PC-9 (cell line): ENCODE data around the gene ITPR3. TPM values are rescaled to one million over a fixed set of nuclear protein-coding genes. Genes with fewer than 3 reads are reported as not detected.

Experiments
- BruUV-seq: library from RNA; stranded (reverse); fragments of 400-500 nt; replicated peaks from 2 replicates; lab custom pipeline; 2021; lab: Mats Ljungman, UMichigan
- CTCF ChIA-PET: fragments of 300-600 bp; sonication (Branson Sonifier 250); formaldehyde crosslinking; loops from one replicate; lab custom pipeline; 2022; ENCODE audit warnings: antibody characterized with exemption; lab: Charles Lee
- POLR2A ChIA-PET: fragments of 300-600 bp; sonication (Branson Sonifier 250); formaldehyde crosslinking; loops from one replicate; lab custom pipeline; 2022; ENCODE audit warnings: antibody characterized with exemption; ENCODE audit not compliant: unreplicated experiment; lab: Charles Lee
- DNase-seq, 2 experiments: peaks; one replicate each; pipeline versions ENCODE4 v3.0.0 to v3.0.0-alpha.2; 2015 to 2022; ENCODE audit warnings: mixed read lengths in 1 of 2
- H2AFZ ChIP-seq: fragments of 200-600 bp; sonication (generic); 2 replicates; pipeline ENCODE4 v1.8.1; 2017; ENCODE audit warnings: antibody characterized with exemption
- H3F3A ChIP-seq: fragments of 200-600 bp; sonication (generic); 2 replicates; pipeline ENCODE4 v1.8.1; 2017; ENCODE audit warnings: antibody characterized with exemption, mild to moderate bottlenecking, low read depth; ENCODE audit not compliant: insufficient read depth
- H3K27ac ChIP-seq: fragments of 200-600 bp; sonication (generic); 2 replicates; pipeline ENCODE4 v1.6.1; 2016; ENCODE audit warnings: mixed run types
- H3K27me3 ChIP-seq: fragments of 200-600 bp; sonication (generic); 2 replicates; pipeline ENCODE4 v1.6.1; 2016; ENCODE audit warnings: low read depth, mixed run types; ENCODE audit not compliant: insufficient read depth
- H3K36me3 ChIP-seq: fragments of 200-600 bp; sonication (generic); 2 replicates; pipeline ENCODE4 v1.6.1; 2016; ENCODE audit warnings: low read depth, mixed run types
- H3K4me1 ChIP-seq: fragments of 200-600 bp; sonication (generic); replicated peaks from 2 replicates; pipeline ENCODE4 v1.6.1; 2016; ENCODE audit warnings: mixed run types; ENCODE audit not compliant: insufficient read depth
- H3K4me2 ChIP-seq: fragments of 200-600 bp; sonication (generic); 2 replicates; pipeline ENCODE4 v1.6.1; 2017; ENCODE audit warnings: mixed run types
- H3K4me3 ChIP-seq: fragments of 200-600 bp; sonication (generic); 2 replicates; pipeline ENCODE4 v1.6.1; 2016; ENCODE audit warnings: mixed run types
- H3K79me2 ChIP-seq: fragments of 200-600 bp; sonication (generic); 2 replicates; pipeline ENCODE4 v1.6.1; 2017; ENCODE audit warnings: low read depth, mixed run types
- H3K9me2 ChIP-seq: fragments of 200-600 bp; sonication (generic); 2 replicates; pipeline ENCODE4 v1.8.1; 2017; ENCODE audit warnings: mild to moderate bottlenecking; ENCODE audit not compliant: insufficient read depth
- H3K9me3 ChIP-seq: fragments of 200-600 bp; sonication (generic); 2 replicates; pipeline ENCODE4 v1.8.1; 2016; ENCODE audit warnings: low read depth; ENCODE audit not compliant: insufficient read depth
- H4K20me1 ChIP-seq: fragments of 200-600 bp; sonication (generic); 2 replicates; pipeline ENCODE4 v1.8.1; 2017; ENCODE audit not compliant: insufficient read depth
- EZH2 ChIP-seq: fragments of 200-600 bp; sonication (generic); IDR thresholded peaks from 2 replicates; pipeline ENCODE4 v1.8.0; 2017; ENCODE audit warnings: antibody characterized with exemption, low read depth
- intact Hi-C: fragments of 100-400 bp; cut with micrococcal nuclease; formaldehyde crosslinking; loops from one replicate; pipeline ENCODE4 v1.10.0; 2022; ENCODE audit not compliant: unreplicated experiment
- total RNA-seq: library from RNA; stranded (reverse); gene quantifications from 2 replicates; pipeline ENCODE4 v1.2.3, GENCODE V29; 2021
- TF ChIP-seq, protein P1 (sequence below): fragments of 200-600 bp; sonication (generic); conservative IDR thresholded peaks from 2 replicates; pipeline ENCODE4 v1.6.1; 2017; ENCODE audit warnings: mixed run types, antibody characterized with exemption, mild to moderate bottlenecking, moderate library complexity

The ITPR3 gene
- total RNA-seq, 1 experiment from 2014 or later = 86.9 TPM

DNA sequence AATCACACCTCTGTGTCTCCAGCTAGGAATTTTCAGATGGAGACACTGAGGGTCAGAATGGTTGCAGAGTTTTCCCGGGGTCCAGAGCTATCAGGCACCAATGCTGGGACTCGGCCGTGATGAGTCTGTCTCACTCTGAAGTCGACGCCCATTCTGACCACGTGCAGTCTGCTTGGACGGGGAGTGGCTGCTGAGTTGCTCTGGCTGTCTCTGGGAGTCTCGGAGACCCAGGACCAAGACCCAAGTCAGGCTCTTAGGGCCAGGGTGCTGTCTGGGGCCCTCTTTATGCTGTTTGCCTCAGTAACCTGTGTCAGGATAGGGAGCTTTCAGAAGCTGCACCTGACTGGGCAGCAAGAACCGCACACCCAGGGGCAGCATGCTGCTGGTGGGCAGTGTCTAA lies 121.0 kb downstream of the ITPR3 start:
- Histone ChIP-seq H3K27ac (no peak overlapping the region), H3K9me2 (no peaks in the 10 kb centered on the region), H3K4me1 (peaks cover 47% of the 10 kb centered on the region), H3K79me2 (no peaks in the 10 kb centered on the region), H3K4me3 (no peak overlapping the region), H3K27me3 (no peaks in the 10 kb centered on the region), H3K9me3 (no peaks in the 10 kb centered on the region), H2AFZ (no peak overlapping the region), H4K20me1 (no peaks in the 10 kb centered on the region), H3F3A (peaks cover 20% of the 10 kb centered on the region; the same call in 1 of the 2 replicates), H3K36me3 (no peaks in the 10 kb centered on the region), H3K4me2 (no peak overlapping the region)
- intact Hi-C loops = no loop called here
- BruUV-seq = no TSS peak
- POLR2A ChIA-PET = no interaction called here
- no peak for DNase-seq
- CTCF ChIA-PET = interaction anchor here (0.7 kb wide), 2 partner anchors 414 to 618 kb away, joined by 4 to 7 read pairs; no protein-coding TSS in a partner anchor
- TF ChIP-seq, protein P1, sequence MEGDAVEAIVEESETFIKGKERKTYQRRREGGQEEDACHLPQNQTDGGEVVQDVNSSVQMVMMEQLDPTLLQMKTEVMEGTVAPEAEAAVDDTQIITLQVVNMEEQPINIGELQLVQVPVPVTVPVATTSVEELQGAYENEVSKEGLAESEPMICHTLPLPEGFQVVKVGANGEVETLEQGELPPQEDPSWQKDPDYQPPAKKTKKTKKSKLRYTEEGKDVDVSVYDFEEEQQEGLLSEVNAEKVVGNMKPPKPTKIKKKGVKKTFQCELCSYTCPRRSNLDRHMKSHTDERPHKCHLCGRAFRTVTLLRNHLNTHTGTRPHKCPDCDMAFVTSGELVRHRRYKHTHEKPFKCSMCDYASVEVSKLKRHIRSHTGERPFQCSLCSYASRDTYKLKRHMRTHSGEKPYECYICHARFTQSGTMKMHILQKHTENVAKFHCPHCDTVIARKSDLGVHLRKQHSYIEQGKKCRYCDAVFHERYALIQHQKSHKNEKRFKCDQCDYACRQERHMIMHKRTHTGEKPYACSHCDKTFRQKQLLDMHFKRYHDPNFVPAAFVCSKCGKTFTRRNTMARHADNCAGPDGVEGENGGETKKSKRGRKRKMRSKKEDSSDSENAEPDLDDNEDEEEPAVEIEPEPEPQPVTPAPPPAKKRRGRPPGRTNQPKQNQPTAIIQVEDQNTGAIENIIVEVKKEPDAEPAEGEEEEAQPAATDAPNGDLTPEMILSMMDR = no peak
- no peak for TF ChIP-seq EZH2

DNA sequence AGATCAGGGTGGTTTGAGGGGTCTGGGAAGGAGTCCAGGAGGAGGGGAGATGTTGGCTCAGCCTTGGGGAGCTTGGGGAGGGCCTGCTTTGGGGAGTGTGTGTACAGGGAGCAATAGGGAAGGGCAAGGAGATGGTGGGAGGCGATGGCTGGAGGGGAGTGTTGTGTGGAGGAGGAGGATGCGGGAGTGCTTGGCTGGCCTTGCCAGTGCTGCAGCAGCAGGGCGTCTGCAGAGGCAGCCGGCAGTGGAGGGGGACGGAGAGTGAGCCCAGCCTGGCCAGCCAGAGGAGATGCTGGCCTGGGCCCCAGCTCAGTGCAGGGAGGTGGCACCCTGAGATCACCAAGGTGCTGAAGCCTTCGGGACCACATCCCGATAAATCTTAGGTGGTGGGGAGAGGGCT lies 121.7 kb downstream of the ITPR3 start:
- H2AFZ ChIP-seq = no peak overlapping the region
- H3K27me3 ChIP-seq = no peaks in the 10 kb centered on the region
- intact Hi-C loops = no loop called here
- H3K4me3 ChIP-seq = no peak overlapping the region
- H4K20me1 ChIP-seq = no peaks in the 10 kb centered on the region
- no TSS peak for BruUV-seq
- peaks cover 20% of the 10 kb centered on the region; the same call in 1 of the 2 replicates for H3F3A ChIP-seq
- ChIA-PET CTCF (interaction anchor here (0.5 kb wide), 1 partner anchor 32 kb away, joined by 4 read pairs; the partner anchor contains the start of gene UQCC2), POLR2A (no interaction called here)
- no peaks in the 10 kb centered on the region for H3K36me3 ChIP-seq
- H3K79me2 ChIP-seq = no peaks in the 10 kb centered on the region
- H3K4me2 ChIP-seq = no peak overlapping the region
- no peaks in the 10 kb centered on the region for H3K9me2 ChIP-seq
- no peaks in the 10 kb centered on the region for H3K9me3 ChIP-seq
- TF ChIP-seq, protein P1 = no peak
- no peak for TF ChIP-seq EZH2
- no peak for DNase-seq
- peaks cover 47% of the 10 kb centered on the region for H3K4me1 ChIP-seq
- no peak overlapping the region for H3K27ac ChIP-seq

DNA sequence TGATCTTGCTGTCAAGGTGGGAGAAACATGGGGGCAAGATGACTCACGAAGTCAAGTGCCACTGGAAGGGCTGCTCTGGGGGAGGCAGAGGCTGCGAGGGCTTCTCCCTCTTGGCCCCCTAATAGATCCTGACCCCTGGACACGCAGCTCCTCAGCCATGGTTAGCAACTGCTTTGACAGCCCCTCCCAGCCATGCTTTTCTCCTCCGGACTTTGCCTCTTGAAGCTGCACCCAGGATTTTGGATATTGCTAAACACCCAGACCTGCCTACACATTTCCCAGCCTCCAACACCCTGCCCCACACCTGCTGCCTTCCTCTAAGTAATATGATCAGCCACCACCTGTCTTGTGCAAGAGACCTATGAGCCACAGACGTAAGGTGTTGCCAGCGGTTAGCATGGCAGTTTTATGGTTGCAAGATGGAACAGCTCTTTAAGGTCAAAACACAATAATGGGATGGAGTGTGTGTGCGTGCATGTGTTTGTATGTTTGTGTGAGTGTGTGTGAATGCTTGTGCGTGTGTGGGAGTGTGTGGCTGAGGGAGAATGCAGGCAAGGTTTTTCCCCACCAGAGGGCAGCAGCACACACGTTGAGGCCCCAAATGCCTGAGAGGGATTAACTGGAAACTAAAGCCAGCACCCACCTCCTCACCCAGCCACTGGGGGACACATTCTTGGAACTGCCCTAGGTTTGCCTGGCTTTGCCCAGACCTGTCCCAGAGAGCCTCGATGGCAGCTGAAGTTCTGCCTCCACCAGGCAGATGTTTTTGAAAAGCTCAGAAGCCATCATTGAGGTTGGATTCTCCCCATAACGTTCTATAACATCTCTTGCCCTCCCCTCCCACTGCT lies 123.1 kb downstream of the ITPR3 start:
- TF ChIP-seq, protein P1 = peak; percentile 97
- no peak for TF ChIP-seq EZH2
- no peaks in the 10 kb centered on the region for H3K27me3 ChIP-seq
- no peaks in the 10 kb centered on the region for H3K9me3 ChIP-seq
- H4K20me1 ChIP-seq = no peaks in the 10 kb centered on the region
- H3K27ac ChIP-seq = 0 out of 2 replicates have a peak overlapping the region, but pooled peaks have one; percentile 3
- intact Hi-C loops = loop anchor here (1.0 kb wide), 1 partner anchor 18 kb away; no protein-coding TSS in a partner anchor
- H3K4me1 ChIP-seq = peaks cover 43% of the 10 kb centered on the region
- no peaks in the 10 kb centered on the region for H3K9me2 ChIP-seq
- POLR2A ChIA-PET = interaction anchor here (0.5 to 0.6 kb wide), 2 partner anchors 11 to 19 kb away, joined by 10 to 14 read pairs; no protein-coding TSS in a partner anchor
- peaks cover 20% of the 10 kb centered on the region; the same call in 1 of the 2 replicates for H3F3A ChIP-seq
- peak overlapping the region; percentile 61 for H3K4me2 ChIP-seq
- BruUV-seq = no TSS peak
- no peaks in the 10 kb centered on the region for H3K79me2 ChIP-seq
- no peak overlapping the region for H2AFZ ChIP-seq
- CTCF ChIA-PET = interaction anchor here (0.8 to 1.6 kb wide), 3 partner anchors 18 to 289 kb away, joined by 3 to 7 read pairs (median 3); partner anchors contain the start of gene UQCC2
- peak; percentile 68 to 90 for DNase-seq
- peak overlapping the region; percentile 18; the same call in 1 of the 2 replicates for H3K4me3 ChIP-seq
- no peaks in the 10 kb centered on the region for H3K36me3 ChIP-seq
